Measurements from ENCODE around the gene AP5Z1. TPM values are rescaled to one million over a fixed set of nuclear protein-coding genes. Genes with fewer than 3 reads are reported as not detected.
A peak's percentile ranks its signal among the peaks of the same experiment; 100 is the strongest.

AP5Z1 gene
- total and polyA plus RNA-seq, 2 of the 4 experiments (the other 2 are of a cell fraction), result 9.7 to 38.7 TPM

DNA sequence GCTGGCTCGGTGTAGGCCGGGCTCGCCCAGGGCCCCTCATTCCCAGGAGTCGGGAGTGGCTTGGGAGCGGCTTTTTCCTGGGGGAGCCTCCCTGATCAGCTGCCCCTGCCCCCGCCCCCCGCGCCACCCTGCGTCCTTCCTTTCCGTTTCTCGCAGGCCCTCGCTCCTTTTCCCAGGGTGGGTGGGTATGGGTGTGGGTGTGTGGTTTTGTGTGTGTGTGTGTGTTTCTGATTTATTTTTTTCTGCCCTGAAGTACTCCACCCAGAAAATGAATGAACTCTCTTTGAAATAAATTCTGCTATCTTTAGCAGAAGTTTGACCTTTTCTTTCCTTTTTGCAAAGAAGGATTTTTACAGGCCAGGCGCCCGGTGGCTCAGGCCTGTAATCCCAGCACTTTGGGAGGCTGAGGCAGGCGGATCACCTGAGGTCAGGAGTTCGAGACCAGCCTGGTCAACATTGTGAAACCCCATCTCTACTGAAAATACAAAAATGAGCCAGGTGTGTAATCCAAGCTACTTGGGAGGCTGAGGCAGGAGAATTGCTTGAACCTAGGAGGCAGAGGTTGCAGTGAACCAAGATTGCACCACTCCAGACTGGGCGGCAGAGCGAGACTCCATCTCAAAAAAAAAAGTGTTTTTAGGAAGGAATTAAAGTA is 30.0 kb upstream of the AP5Z1 start:
- Histone ChIP-seq H2BK20ac (ENCODE audit: low read depth, low read length) (peak overlapping the region; percentile 24; the same call in 1 of the 2 replicates), H3K23ac (ENCODE audit: low read depth, low read length) (peak overlapping the region; percentile 61; the same call in 1 of the 2 replicates), H4K5ac (ENCODE audit: low read depth, low read length) (peak overlapping the region; percentile 94), H3K4me3 (ENCODE audit: insufficient read depth, low read depth, low read length) (peak overlapping the region; percentile 51; the same call in 1 of the 2 replicates), H3K79me1 (ENCODE audit: low read depth in 1 of 2, low read length in 2 of 2) (peaks cover 6 to 59% of the 10 kb centered on the region in 2 experiments; a peak in 3 of 4 replicates), H2AK5ac (ENCODE audit: low read depth, low read length) (peak overlapping the region; percentile 69), H4K91ac (ENCODE audit: insufficient read depth, low read depth, low read length) (peak overlapping the region; percentile 25), H3K27ac (ENCODE audit: insufficient read depth, low read length) (peak overlapping the region; percentile 90), H2BK5ac (ENCODE audit: low read depth, low read length, poor library complexity, severe bottlenecking) (peak overlapping the region; percentile 73), H4K20me1 (ENCODE audit: insufficient read depth, low read length) (no peaks in the 10 kb centered on the region; the same call in 1 of the 2 replicates), H3K18ac (ENCODE audit: low read depth, low read length) (peak overlapping the region; percentile 91), H3K27me3 (ENCODE audit: control insufficient read depth, insufficient read depth, low read length) (no peaks in the 10 kb centered on the region), H3K4me2 (ENCODE audit: low read depth, low read length) (peak overlapping the region; percentile 85), H3K9me3 (ENCODE audit: control insufficient read depth, insufficient read depth, low read length) (no peaks in the 10 kb centered on the region), H3K56ac (ENCODE audit: extremely low read depth, insufficient read depth, low read length) (peak overlapping the region; percentile 76), H3K9me1 (ENCODE audit: insufficient read depth, low read length) (peaks cover 2% of the 10 kb centered on the region; the same call in 1 of the 2 replicates), H2BK15ac (ENCODE audit: low read depth, low read length) (peak overlapping the region; percentile 9; the same call in 1 of the 3 replicates), H3K4ac (ENCODE audit: low read depth, low read length) (peak overlapping the region; percentile 34), H4K8ac (ENCODE audit: low read depth in 2 of 2, low read length in 2 of 2) (peak overlapping the region; percentile 64 to 82), H3K4me1 (ENCODE audit: control insufficient read depth, insufficient read depth, low read length) (peaks cover 10% of the 10 kb centered on the region), H2AFZ (replicated peaks; ENCODE audit: low read length, poor library complexity) (no peak overlapping the region), H2BK120ac (ENCODE audit: low read depth, low read length) (peak overlapping the region; percentile 36), H3K9ac (ENCODE audit: low read depth, low read length) (peak overlapping the region; percentile 95), H3K14ac (replicated peaks; ENCODE audit: low read depth, low read length) (peak overlapping the region; percentile 68), H2AK9ac (replicated peaks; ENCODE audit: low read depth, low read length, poor library complexity) (peak overlapping the region; percentile 84), H3K36me3 (ENCODE audit: control insufficient read depth, insufficient read depth, low read length) (peaks cover 50% of the 10 kb centered on the region)
- no peak; the same call in 1 of the 2 replicates for TF ChIP-seq CHD1 (IDR thresholded peaks at IDR 0.05; ENCODE audit: low read depth, low read length)
- TF ChIP-seq, protein P1, sequence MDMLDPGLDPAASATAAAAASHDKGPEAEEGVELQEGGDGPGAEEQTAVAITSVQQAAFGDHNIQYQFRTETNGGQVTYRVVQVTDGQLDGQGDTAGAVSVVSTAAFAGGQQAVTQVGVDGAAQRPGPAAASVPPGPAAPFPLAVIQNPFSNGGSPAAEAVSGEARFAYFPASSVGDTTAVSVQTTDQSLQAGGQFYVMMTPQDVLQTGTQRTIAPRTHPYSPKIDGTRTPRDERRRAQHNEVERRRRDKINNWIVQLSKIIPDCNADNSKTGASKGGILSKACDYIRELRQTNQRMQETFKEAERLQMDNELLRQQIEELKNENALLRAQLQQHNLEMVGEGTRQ (IDR thresholded peaks at IDR 0.05; ENCODE audit: low read depth, low read length), result no peak; the same call in 1 of the 2 replicates
- TF ChIP-seq POLR2A (IDR thresholded peaks at IDR 0.05; ENCODE audit: low read depth, low read length), result peak; percentile 55; the same call in 1 of the 2 replicates
- no peak for TF ChIP-seq SMC3 (IDR thresholded peaks at IDR 0.05; ENCODE audit: low read depth, low read length)
- TF ChIP-seq RAD21 (IDR thresholded peaks at IDR 0.05; ENCODE audit: low read length), result no peak
- BruUV-seq (replicated peaks), result TSS peak; percentile 35
- dilution Hi-C loops (cut with HindIII; ENCODE audit: low sequenced_read_pairs, unreplicated experiment) (no loop called here), intact Hi-C loops (cut with micrococcal nuclease) (loop anchor here (1.0 to 2.0 kb wide), 4 partner anchors 30 to 77 kb away; partner anchors contain the start of gene AP5Z1), in situ Hi-C loops (cut with MboI; ENCODE audit: low sequenced_read_pairs) (no loop called here)
- ATAC-seq (ENCODE audit: low read depth) (no peak), DNase-seq (no peak)
- ChIA-PET CTCF (interaction anchor here (0.6 to 1.2 kb wide), 3 partner anchors 33 to 686 kb away, joined by 3 to 4 read pairs (median 3); no protein-coding TSS in a partner anchor), POLR2A (ENCODE audit: unreplicated experiment) (interaction anchor here (0.6 to 1.5 kb wide), 3 partner anchors 20 to 104 kb away, joined by 5 to 17 read pairs (median 9); partner anchors contain the start of gene AP5Z1)
- WGBS, 2 experiments (ENCODE audit: extremely low coverage in 2 of 2, insufficient read length in 1 of 2), result no CpG with 5 or more reads among the region's 18 CpGs
